GM18507 (cell line): ENCODE data around the gene OR5C1.
A peak's percentile ranks its signal among the peaks of the same experiment; 100 is the strongest.
"Not testable (repeated sequence)": the region's sequence is repeated elsewhere in the genome, so short reads cannot be mapped to it uniquely, and the experiment has no call there.

ENCODE experiments used
- DNase-seq: peaks from one replicate; pipeline ENCODE4 v3.0.0; 2011; ENCODE audit warnings: low read depth; ENCODE audit not compliant: insufficient read length; ENCODE audit errors: extremely low spot score
- FAIRE-seq: peaks from 2 replicates; lab custom pipeline; 2011; peaks lifted over from hg19 to GRCh38; lab: Jason Lieb, UNC

The OR5C1 gene

DNA sequence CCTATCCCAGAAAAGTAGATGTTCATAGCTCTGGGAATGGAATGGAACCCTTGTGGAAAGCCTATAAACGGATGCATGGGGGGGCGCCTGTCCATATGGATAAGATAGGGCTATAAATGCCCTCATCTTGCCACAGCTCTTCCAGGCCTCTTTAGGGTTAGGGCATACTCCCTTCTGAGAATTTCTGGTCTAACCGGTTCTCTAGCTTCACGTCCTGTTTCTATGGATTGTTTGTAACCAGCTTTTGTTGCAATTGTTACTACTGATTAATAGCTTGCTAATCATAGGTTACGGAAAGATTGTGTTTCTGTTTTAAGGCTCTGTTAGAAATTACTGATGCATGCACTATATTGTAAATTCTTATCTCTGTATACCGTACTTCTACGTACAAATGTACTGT lies 20.5 kb downstream of the OR5C1 start:
- FAIRE-seq, DNase-seq: not testable (repeated sequence)

DNA sequence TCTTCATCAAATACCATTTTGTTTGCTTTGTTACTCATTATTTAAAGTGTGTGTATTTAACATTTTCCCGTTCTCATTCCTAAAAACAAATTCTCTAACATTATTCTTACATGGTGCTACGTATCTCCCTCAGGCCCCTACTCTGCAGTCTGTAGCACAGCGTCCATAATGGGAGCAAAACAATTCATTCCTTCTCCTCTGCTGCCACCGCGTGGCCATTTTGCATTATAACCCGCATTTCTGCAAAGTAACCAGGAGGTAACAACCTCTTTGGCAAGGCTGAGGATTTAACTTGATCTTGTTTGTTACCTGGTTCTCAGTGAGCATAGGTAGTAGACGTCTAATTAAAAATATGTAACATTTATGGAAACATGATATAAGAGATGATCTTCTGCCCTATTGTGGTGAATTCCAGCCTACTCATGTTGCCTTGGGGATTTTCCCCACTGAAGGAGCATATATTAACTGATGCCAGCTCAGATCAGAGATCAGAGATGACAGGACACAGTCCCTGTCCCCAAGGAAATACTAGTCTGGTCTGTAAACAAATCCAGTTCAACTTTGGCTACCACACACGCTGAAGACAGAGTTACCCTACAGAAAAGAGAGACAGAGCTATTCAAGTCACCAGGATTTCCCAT lies 21.7 kb downstream of the OR5C1 start:
- FAIRE-seq = peak; percentile 97
- DNase-seq = peak; percentile 68

DNA sequence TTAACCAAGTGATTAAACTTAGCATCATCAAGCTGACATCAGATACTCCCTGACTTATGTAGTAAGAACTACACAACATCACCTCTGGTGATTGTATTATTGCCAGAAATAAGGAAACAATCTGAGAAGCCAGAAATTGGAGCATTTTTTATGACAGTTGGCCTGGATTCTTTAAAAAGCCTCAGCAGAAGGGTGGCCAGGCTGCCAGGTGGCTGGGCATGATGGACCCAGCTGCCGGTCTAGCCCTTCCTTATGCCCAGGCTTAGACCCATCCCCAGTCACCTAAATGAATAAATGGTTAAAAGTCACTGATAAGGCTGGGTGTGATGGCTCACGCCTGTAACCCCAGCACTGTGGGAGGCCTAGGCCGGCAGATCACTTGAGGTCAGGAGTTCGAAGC lies 24.0 kb downstream of the OR5C1 start:
- DNase-seq (no peak), FAIRE-seq (no peak)

DNA sequence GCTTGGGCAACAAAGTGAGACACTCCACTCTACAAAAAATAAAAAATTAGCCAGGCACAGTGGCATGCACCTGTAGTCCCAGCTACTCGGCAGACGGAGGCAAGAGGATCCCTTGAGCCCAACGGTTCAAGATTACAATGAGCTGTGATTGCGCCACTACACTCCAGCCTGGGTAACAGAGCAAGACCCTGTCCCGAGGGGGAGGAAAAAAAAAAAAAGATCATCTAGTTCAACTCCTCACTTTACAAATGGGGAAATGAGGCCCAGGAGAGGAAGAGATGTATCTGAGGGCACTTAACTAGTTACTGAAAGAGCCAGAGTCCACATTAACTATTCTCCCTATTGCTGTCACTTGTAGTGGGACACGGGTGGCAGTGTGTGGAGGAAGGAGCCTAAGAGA lies 25.8 kb downstream of the OR5C1 start:
- no peak for FAIRE-seq
- no peak for DNase-seq

DNA sequence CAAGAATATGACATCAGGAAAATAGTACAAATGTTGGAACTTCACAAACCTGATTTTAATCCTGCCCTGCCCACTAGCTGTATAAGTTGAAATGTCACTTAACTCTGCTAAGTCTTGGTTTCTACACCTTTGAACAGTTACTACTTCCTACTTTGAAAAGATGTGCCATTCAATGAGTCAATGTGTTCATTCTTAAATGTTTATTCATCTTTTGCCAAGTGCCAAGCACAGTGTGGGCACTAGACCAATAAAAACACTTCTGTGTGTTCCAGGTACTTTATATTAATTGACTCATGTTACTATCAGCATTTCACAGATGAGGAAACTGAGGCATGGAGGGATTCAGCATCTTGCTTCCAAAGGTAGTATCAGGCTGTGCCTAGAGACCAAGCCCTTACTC lies 26.8 kb downstream of the OR5C1 start:
- DNase-seq (no peak), FAIRE-seq (no peak)

DNA sequence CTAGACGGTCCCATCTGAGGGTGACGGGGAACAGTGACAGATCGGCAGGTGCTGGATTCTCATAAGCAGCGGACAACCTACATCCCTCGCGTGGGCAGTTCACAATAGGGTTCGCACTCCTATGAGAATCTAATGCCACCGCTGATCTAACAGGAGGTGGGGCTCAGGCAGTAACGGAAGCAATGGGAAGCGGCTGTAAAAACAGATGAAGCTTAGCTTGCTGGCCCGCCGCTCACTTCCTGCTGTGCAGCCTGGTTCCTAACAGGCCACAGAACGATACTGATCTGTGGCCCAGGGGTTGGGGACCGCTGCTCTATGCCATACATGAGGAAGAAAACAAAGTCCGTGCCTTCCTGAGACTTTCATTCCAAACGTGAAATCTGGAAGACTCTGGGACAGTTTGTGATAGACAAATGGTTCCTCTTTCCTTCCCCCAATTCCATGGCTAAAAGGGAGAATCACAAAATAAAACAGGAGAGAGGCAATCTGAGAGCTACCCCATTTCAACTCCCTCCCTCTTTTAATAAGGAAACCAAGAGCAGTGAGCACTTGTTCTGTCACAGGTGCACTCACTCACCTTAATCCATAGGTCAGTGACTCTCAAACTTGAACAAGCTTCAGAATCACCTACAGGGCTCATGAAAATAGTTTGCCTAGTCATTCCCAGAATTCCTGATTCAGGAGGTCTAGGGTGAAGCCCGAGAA lies 27.6 kb downstream of the OR5C1 start:
- DNase-seq = no peak
- no peak for FAIRE-seq

DNA sequence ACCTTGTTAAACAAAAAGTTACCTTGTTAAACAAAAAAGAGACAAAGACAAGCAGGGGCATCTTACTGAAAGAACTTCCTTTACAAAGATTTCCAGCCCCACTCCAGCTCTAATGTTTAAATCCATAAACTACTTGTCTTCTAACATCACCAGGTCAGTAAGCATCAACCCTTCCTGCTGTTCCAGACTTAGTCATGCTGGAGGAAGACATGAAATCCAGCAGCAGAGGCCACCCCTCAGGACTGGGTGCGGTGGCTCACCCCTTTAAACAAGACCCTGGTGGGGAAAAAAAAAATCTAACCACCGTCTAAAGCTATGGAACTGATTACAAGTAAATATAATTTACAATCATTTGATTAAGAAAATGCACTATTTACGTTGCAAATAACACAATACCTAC lies 30.6 kb downstream of the OR5C1 start:
- FAIRE-seq (no peak), DNase-seq (no peak)

DNA sequence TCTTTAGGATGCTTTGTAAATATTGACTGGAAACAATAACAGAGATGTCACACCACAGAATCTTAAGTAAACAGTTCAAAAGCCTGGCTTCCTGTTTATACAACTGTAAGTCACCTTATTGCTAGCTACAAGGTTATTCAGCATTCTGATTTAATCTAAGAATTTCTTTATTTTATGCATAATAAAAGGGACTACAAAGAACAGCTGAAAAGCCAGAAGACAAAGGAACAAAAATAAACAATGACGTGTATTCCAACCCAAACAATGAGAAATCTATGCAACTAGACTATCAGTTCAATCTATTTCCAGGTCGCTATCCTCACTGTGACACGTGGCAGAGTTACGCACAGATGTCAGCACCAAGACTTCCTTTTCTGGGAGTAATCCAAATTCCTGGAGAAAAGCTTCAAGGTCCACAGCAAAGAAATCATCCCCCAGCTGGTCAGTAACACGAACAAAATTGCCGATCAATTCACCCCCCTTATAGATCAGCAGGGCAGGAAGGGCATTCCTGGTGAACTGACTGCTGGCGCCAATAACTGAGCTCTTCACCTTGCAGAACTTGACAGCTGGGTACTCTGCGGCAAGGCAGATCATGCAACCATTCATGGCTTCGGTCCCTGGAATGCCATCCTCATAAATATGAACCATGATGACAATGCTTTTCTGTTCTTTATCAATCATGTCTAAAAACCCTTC lies 31.2 kb downstream of the OR5C1 start:
- no peak for DNase-seq
- no peak for FAIRE-seq

DNA sequence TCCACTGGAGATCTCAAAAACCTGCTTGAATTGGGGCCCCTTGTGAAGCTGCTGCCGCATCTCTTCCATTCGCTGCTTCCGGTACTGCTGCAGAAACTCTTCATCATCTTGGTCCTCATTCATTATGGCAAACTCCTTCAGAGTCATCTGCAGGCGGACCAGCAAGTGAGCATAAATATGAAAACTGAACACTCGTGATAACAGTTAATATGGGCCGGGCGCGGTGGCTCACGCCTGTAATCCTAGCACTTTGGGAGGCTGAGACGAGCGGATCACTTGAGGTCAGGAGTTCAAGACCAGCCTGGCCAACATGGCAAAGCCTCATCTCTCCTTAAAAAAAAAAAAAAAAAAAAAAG lies 31.7 kb downstream of the OR5C1 start:
- FAIRE-seq = no peak
- DNase-seq = no peak

DNA sequence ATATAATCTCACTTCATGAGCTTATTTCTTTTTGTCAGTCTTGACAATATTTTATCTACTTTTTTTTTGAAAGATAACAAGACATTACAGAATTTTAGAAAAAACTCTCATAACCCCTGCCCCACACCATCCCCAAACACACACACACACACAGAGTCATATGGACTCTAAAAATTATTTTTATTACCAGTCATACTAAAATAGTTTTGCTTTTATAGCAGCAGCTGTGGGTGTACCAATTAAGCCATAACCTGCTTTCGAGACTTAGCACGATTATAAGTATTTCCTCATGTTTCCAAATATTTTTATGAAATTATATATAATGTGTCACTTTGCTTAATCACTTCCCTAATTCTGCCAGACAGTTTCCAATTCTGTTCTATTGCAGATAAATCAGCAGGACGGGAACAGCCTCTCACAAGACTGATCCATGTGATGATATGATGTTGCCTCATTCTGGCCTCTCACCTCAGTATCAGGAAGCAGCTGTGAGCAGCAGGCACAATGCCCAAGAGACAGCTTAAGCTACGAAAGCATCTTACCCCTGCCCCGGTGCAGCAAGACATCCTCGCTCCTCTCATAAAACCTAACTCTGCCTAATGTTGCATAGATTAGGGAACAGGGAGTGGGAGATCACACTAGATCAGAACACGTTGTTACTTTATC lies 32.7 kb downstream of the OR5C1 start:
- no peak for FAIRE-seq
- DNase-seq = no peak

DNA sequence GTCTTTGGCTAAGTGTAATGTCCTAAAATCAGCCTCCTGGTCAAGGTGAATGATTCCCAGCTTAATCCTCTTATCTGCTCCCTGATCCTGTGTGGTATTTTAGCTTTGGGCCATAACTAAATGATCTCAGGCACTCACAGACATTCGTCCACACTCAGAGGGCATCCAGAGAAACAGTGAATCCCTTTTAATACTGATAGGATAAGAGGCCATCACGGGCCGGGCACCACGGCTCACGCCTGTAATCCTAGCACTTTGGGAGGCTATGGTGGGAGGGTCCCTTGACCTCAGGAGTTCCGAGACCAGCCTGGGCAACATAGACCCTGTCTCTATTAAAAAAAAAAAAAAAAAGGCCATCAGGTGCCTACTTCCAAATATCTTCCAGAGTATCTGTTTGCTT lies 33.3 kb downstream of the OR5C1 start:
- FAIRE-seq (no peak), DNase-seq (no peak)

DNA sequence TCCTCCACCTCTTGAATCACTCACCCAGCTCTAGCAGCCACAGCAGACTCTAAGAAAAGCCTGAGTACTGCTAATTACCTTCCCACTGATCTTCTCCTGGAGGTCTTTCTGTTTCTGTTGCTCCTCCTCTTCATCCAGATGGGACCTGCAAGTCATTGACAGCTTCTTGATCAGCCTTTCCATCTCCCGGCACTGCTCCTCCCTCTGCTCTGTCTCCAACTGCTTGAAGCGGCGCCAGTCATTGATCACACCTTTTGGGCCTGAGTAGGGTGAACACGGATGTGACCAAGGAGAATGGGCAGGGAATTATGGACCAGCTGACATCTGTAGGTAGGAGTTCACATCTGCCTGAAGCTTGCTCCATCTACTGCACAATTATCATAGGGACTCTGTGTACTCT lies 34.2 kb downstream of the OR5C1 start:
- DNase-seq = no peak
- FAIRE-seq = no peak

DNA sequence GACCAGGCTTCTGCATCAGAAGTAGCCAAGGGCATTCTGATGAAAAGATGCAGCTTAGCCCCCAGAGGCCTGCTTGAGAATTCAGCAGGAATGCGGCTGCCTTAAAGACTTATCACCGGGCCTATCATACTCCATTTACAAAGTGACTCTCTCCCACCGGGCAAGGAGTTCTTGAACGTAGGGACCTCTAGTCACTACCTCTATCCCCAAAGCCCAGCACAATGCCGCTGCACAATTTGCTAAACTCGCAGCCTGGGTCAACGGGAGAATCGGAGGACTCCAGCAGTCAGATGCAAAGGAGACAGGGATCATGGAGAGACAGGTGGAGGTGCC lies 39.0 kb downstream of the OR5C1 start:
- DNase-seq (no peak), FAIRE-seq (no peak)

DNA sequence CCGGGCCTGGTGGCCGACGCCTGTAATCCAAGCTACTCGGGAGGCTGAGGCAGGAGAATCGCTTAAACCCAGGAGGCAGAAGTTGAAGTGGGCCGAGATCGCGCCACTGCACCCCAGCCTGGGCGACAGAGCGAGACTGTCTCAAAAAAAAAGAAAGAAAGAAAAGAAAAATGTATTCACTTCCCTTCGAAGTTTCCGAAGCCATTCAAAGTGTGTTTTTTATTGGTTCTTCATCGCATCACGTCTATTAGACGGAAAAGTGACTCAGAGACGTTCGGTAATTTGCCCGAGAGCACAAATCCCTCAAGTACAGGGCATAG lies 40.2 kb downstream of the OR5C1 start:
- DNase-seq = not testable (repeated sequence)

DNA sequence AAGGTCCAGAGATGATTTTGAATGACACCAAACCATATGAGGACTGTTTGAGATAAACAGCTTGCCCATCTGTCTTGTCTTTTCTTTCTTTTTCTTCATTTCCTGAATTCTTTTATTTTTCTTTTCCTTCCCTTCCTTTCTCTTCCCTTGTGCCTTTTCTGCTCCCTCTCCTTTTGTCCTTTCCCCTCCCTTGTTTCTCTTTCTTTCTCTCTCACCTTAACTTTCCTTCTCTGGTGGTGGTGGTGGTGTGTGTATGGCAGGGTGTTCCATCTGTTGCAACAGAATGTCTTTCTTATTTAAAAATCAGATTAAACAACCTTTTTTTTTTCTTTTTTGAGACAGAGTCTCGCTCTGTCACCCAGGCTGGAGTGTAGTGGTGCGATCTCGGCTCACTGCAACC lies 43.5 kb downstream of the OR5C1 start:
- no peak for DNase-seq

More for the DNA sequence above, 40.2 kb downstream of the OR5C1 start:
- FAIRE-seq = not testable (repeated sequence)

DNA sequence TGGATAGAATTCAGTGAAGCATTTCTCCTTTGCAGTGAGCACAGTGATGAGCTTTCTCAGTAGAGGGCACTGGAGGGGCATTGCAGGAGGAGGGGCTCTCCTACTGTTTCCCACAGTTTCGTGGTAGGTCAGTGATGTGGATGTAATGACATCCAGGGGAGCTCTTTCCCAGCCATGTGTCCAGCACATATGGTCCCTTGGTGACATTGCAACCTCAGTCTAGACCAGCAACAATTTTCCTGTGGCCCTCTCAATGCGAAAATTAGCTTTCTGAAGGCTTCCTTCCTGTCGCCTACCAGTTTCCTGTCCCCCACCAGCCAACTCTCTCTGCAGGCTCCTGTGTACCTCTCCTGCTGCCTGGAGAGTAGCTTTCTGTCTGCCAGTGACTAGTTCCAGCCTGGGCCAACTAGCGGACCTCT lies 46.6 kb downstream of the OR5C1 start:
- no peak for FAIRE-seq
- no peak for DNase-seq

More for the DNA sequence above, 43.5 kb downstream of the OR5C1 start:
- no peak for FAIRE-seq

DNA sequence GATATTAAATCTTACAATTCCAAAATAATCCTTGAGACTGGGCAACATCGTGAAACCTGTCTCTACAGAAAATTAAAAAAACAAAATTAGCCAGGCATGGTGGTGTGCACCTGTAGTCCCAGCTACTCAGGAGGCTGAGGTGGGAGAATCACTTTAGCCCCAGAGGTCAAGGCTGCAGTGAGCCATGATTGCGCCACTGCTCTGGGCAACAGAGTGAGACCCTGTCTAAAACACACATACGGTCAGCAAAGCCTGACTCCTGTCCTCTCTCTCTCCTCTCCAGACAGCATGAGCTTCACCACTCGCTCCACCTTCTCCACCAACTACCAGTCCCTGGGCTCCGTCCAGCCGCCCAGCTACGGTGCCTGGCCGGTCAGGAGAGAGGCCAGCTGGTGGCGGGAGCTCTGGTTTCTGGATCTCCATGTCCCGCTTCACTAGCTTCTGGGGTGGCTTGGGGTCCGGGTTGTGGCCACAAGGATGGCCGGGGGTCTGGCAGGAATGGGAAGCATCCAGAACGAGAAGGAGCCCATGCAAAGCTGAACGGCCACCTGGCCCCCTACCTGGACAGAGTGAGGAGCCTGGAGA lies 48.6 kb downstream of the OR5C1 start:
- no peak for DNase-seq
- FAIRE-seq = no peak

DNA sequence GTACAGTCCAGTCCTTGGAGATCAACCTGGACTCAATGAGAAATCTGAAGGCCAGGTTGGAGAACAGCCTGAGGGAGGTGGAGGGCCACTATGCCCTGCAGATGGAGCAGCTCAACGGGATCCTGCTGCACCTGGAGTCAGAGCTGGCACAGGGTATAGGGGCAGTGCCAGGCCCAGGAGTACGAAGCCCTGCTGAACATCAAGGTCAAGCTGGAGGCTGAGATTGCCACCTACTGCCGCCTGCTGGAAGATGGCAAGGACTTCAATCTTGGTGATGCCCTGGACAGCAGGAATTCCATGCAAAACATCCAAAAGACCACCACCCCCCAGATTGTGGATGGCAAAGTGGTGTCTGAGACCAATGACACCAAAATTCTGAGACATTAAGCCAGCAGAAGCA lies 49.7 kb downstream of the OR5C1 start:
- not testable (repeated sequence) for FAIRE-seq

More for the DNA sequence above, 49.7 kb downstream of the OR5C1 start:
- DNase-seq = not testable (repeated sequence)
